MM.1S (cell line): ENCODE measurements around the gene POC1A.

Source experiments
- DNase-seq: peaks from one replicate; pipeline ENCODE4 v3.0.0-alpha.2; 2015
- H2AFZ ChIP-seq: fragments of 300-600 bp; sonication (generic); 2 replicates; pipeline ENCODE4 v1.6.0; 2016; ENCODE audit warnings: antibody characterized with exemption, low read length
- H3F3A ChIP-seq: fragments of 300-600 bp; sonication (generic); 2 replicates; pipeline ENCODE4 v1.6.1; 2016; ENCODE audit warnings: mild to moderate bottlenecking, antibody characterized with exemption, low read length, moderate library complexity, mixed read lengths; ENCODE audit not compliant: insufficient read depth
- H3K27ac ChIP-seq: fragments of 300-600 bp; sonication (generic); 2 replicates; pipeline ENCODE4 v1.5.1; 2016; ENCODE audit warnings: mild to moderate bottlenecking, low read length
- H3K27me3 ChIP-seq: fragments of 300-600 bp; sonication (generic); replicated peaks from 2 replicates; pipeline ENCODE4 v1.6.0; 2016; ENCODE audit warnings: low read length; ENCODE audit not compliant: insufficient read depth
- H3K36me3 ChIP-seq: fragments of 300-600 bp; sonication (generic); replicated peaks from 2 replicates; pipeline ENCODE4 v1.6.1; 2016; ENCODE audit warnings: mild to moderate bottlenecking, low read length, mixed read lengths; ENCODE audit not compliant: insufficient read depth
- H3K4me1 ChIP-seq: fragments of 300-600 bp; sonication (generic); 2 replicates; pipeline ENCODE4 v1.6.1; 2016; ENCODE audit warnings: low read length, mixed read lengths
- H3K4me2 ChIP-seq: fragments of 300-600 bp; sonication (generic); 2 replicates; pipeline ENCODE4 v1.6.0; 2016; ENCODE audit warnings: low read depth, low read length
- H3K4me3 ChIP-seq: fragments of 300-600 bp; sonication (generic); 2 replicates; pipeline ENCODE4 v1.5.1; 2016; ENCODE audit warnings: low read length, mixed read lengths
- H3K79me2 ChIP-seq: fragments of 300-600 bp; sonication (generic); 2 replicates; pipeline ENCODE4 v1.6.1; 2016; ENCODE audit warnings: mixed run types, low read length, mixed read lengths
- H3K9ac ChIP-seq: fragments of 300-600 bp; sonication (generic); 2 replicates; pipeline ENCODE4 v1.6.1; 2016; ENCODE audit warnings: low read length, mixed read lengths
- H3K9me2 ChIP-seq: fragments of 300-600 bp; sonication (generic); replicated peaks from 2 replicates; pipeline ENCODE4 v1.6.1; 2016; ENCODE audit warnings: mild to moderate bottlenecking, low read length, mixed read lengths; ENCODE audit not compliant: insufficient read depth
- H3K9me3 ChIP-seq: fragments of 300-600 bp; sonication (generic); replicated peaks from 2 replicates; pipeline ENCODE4 v1.6.1; 2016; ENCODE audit warnings: mild to moderate bottlenecking, low read length, mixed read lengths; ENCODE audit not compliant: insufficient read depth
- H4K20me1 ChIP-seq: fragments of 300-600 bp; sonication (generic); 2 replicates; pipeline ENCODE4 v1.6.1; 2016; ENCODE audit warnings: mild to moderate bottlenecking, low read length, moderate library complexity, mixed read lengths; ENCODE audit not compliant: insufficient read depth
- CTCF ChIP-seq: fragments of 300-600 bp; sonication (generic); IDR thresholded peaks from 2 replicates; pipeline ENCODE4 v1.5.1; 2016; ENCODE audit warnings: antibody characterized with exemption, low read length, mixed read lengths
- EZH2 ChIP-seq: fragments of 300-600 bp; sonication (generic); optimal IDR thresholded peaks from 2 replicates; pipeline ENCODE3; 2017; ENCODE audit warnings: low read depth, mild to moderate bottlenecking, antibody characterized with exemption, low read length, mixed read lengths
- EZH2phosphoT487 ChIP-seq: fragments of 300-600 bp; sonication (generic); IDR thresholded peaks from 2 replicates; pipeline ENCODE4 v1.6.1; 2018; ENCODE audit warnings: antibody characterized with exemption, low read length

Gene POC1A

GRCh38 chr3:52106951-52107611 is 47.1 kb downstream of the POC1A start:
- Histone ChIP-seq H3K9ac (no peak overlapping the region), H3K9me2 (no peaks in the 10 kb centered on the region), H3K27me3 (no peaks in the 10 kb centered on the region), H2AFZ (no peak overlapping the region), H3K4me3 (no peak overlapping the region), H3K27ac (no peak overlapping the region), H3F3A (no peaks in the 10 kb centered on the region), H4K20me1 (no peaks in the 10 kb centered on the region), H3K4me1 (0 out of 2 replicates have a peak, but pooled peaks cover 6% of the 10 kb centered on the region), H3K79me2 (no peaks in the 10 kb centered on the region), H3K9me3 (no peaks in the 10 kb centered on the region), H3K36me3 (no peaks in the 10 kb centered on the region; the same call in 1 of the 2 replicates), H3K4me2 (no peak overlapping the region)
- no peak for DNase-seq
- no peak for TF ChIP-seq EZH2
- TF ChIP-seq EZH2phosphoT487: no peak
- no peak for TF ChIP-seq CTCF

GRCh38 chr3:52104684-52105640 is 49.3 kb downstream of the POC1A start:
- Histone ChIP-seq H3K27ac (no peak overlapping the region), H3K4me1 (0 out of 2 replicates have a peak, but pooled peaks cover 6% of the 10 kb centered on the region), H3K4me3 (no peak overlapping the region), H3K9me2 (no peaks in the 10 kb centered on the region), H3K9me3 (no peaks in the 10 kb centered on the region), H3K4me2 (no peak overlapping the region), H3K9ac (no peak overlapping the region), H3K36me3 (no peaks in the 10 kb centered on the region; the same call in 1 of the 2 replicates), H3K79me2 (no peaks in the 10 kb centered on the region), H3K27me3 (no peaks in the 10 kb centered on the region), H4K20me1 (no peaks in the 10 kb centered on the region), H3F3A (no peaks in the 10 kb centered on the region), H2AFZ (no peak overlapping the region)
- no peak for DNase-seq
- TF ChIP-seq CTCF: no peak

GRCh38 chr3:52102934-52103333 is 51.3 kb downstream of the POC1A start:
- Histone ChIP-seq H3K9me2 (no peaks in the 10 kb centered on the region), H4K20me1 (no peaks in the 10 kb centered on the region), H3F3A (no peaks in the 10 kb centered on the region), H3K27ac (no peak overlapping the region), H3K9ac (no peak overlapping the region), H3K4me2 (no peak overlapping the region), H3K27me3 (no peaks in the 10 kb centered on the region), H3K4me1 (0 out of 2 replicates have a peak, but pooled peaks cover 6% of the 10 kb centered on the region), H3K36me3 (no peaks in the 10 kb centered on the region; the same call in 1 of the 2 replicates), H2AFZ (no peak overlapping the region), H3K79me2 (no peaks in the 10 kb centered on the region), H3K4me3 (no peak overlapping the region), H3K9me3 (no peaks in the 10 kb centered on the region)
- no peak for TF ChIP-seq CTCF
- no peak for TF ChIP-seq EZH2
- no peak for TF ChIP-seq EZH2phosphoT487
- no peak for DNase-seq
